A549 (cell line): ENCODE data around the gene MYEOV. TPM values are rescaled to one million over a fixed set of nuclear protein-coding genes. Genes with fewer than 3 reads are reported as not detected.

Source experiments
- ATAC-seq, 2 experiments: fragments of 200-7000 bp in 1 of 2; fragments of >200 bp in 1 of 2; cut with Nextera tagmentation in 1 of 2; cut with Tn5 transposase in 1 of 2; 3 replicates each; pipeline versions ENCODE4 v1.8.0 to v1.9.1; 2018 to 2020; ENCODE audit warnings: mild to moderate bottlenecking in 1 of 2, moderate library complexity in 1 of 2
- CTCF ChIA-PET: fragments of 300-600 bp; sonication (Branson Sonifier 250); formaldehyde crosslinking; extraction: SDS; loops from one replicate; lab custom pipeline; 2021; ENCODE audit warnings: antibody characterized with exemption, inconsistent platforms; lab: Yijun Ruan, JAX
- POLR2A ChIA-PET: fragments of 350-600 bp; formaldehyde crosslinking; extraction: SDS; loops from one replicate; lab custom pipeline; 2021; ENCODE audit warnings: antibody characterized with exemption, inconsistent platforms; lab: Yijun Ruan, JAX
- DNase-seq, 2 experiments: peaks; one replicate each; pipeline versions ENCODE4 v3.0.0 to v3.0.0-alpha.2; 2011 to 2016; ENCODE audit warnings: low read depth in 1 of 2, low spot score in 1 of 2
- FAIRE-seq: peaks from 2 replicates; lab custom pipeline; 2011; peaks lifted over from hg19 to GRCh38; lab: Jason Lieb, UNC
- H3K27ac ChIP-seq, 2 experiments: fragments of >200 bp; sonication (Bioruptor Twin); formaldehyde crosslinking; 3 replicates each; pipeline ENCODE4 v1.5.1; 2016 to 2017
- H3K4me1 ChIP-seq: fragments of >200 bp; sonication (Bioruptor Twin); formaldehyde crosslinking; 3 replicates; pipeline ENCODE4 v1.6.1; 2016
- H3K4me2 ChIP-seq: fragments of >200 bp; sonication (Bioruptor Twin); formaldehyde crosslinking; 3 replicates; pipeline ENCODE4 v1.6.1; 2016
- H3K4me3 ChIP-seq: fragments of >200 bp; sonication (Bioruptor Twin); formaldehyde crosslinking; 3 replicates; pipeline ENCODE4 v1.5.1; 2016
- H3K9me3 ChIP-seq: fragments of >200 bp; sonication (Bioruptor Twin); formaldehyde crosslinking; 3 replicates; pipeline ENCODE4 v1.6.1; 2016
- ATOH8 ChIP-seq: fragments of 250-450 bp; sonication (Bioruptor Pico); IDR thresholded peaks from 2 replicates; pipeline ENCODE4 v1.5.0; 2020; ENCODE audit warnings: low read depth, mild to moderate bottlenecking, moderate library complexity
- BCL3 ChIP-seq: fragments of >200 bp; sonication (Bioruptor Twin); formaldehyde crosslinking; IDR thresholded peaks from 3 replicates; pipeline ENCODE4 v1.6.1; 2016
- BHLHE40 ChIP-seq: IDR thresholded peaks from 2 replicates; pipeline ENCODE4 v1.6.1; 2012; ENCODE audit warnings: low read depth, low read length, inconsistent platforms
- CBX2 ChIP-seq: fragments of 200-600 bp; sonication (generic); IDR thresholded peaks from 2 replicates; pipeline ENCODE4 v1.6.1; 2016; ENCODE audit warnings: low read depth, mild to moderate bottlenecking, borderline replicate concordance
- CTCF ChIP-seq: fragments of >200 bp; sonication (Bioruptor Twin); formaldehyde crosslinking; IDR thresholded peaks from 3 replicates; pipeline ENCODE4 v1.5.1; 2016
- EHF ChIP-seq: fragments of 250-450 bp; sonication (Bioruptor Pico); IDR thresholded peaks from 2 replicates; pipeline ENCODE4 v1.5.0; 2020; ENCODE audit warnings: mild to moderate bottlenecking
- EHMT2 ChIP-seq: fragments of 200-600 bp; sonication (generic); IDR thresholded peaks from 2 replicates; pipeline ENCODE4 v1.6.1; 2016; ENCODE audit warnings: antibody characterized with exemption, low read depth, mild to moderate bottlenecking, moderate library complexity
- ESRRA ChIP-seq: fragments of 150-350 bp; IDR thresholded peaks from 2 replicates; pipeline ENCODE4 v1.6.1; 2014; ENCODE audit warnings: mild to moderate bottlenecking, low read length, borderline replicate concordance
- FOSB ChIP-seq: fragments of 250-450 bp; sonication (Bioruptor Pico); IDR thresholded peaks from 2 replicates; pipeline ENCODE4 v1.5.0; 2020; ENCODE audit warnings: mild to moderate bottlenecking, moderate library complexity
- HES2 ChIP-seq: fragments of >200 bp; sonication (Bioruptor Twin); formaldehyde crosslinking; IDR thresholded peaks from 2 replicates; pipeline ENCODE4 v1.6.1; 2016
- HOXA7 ChIP-seq: fragments of 250-450 bp; sonication (Bioruptor Pico); IDR thresholded peaks from 2 replicates; pipeline ENCODE4 v1.5.0; 2020; ENCODE audit warnings: mild to moderate bottlenecking, moderate library complexity
- HOXB5 ChIP-seq: fragments of 250-450 bp; sonication (Bioruptor Pico); IDR thresholded peaks from 2 replicates; pipeline ENCODE4 v1.5.0; 2020; ENCODE audit warnings: mild to moderate bottlenecking, moderate library complexity
- KDM5A ChIP-seq: fragments of 200-600 bp; sonication (generic); IDR thresholded peaks from 2 replicates; pipeline ENCODE4 v1.6.1; 2016; ENCODE audit warnings: antibody characterized with exemption, mild to moderate bottlenecking
- MAZ ChIP-seq: fragments of 150-350 bp; IDR thresholded peaks from 2 replicates; pipeline ENCODE4 v1.6.1; 2014; ENCODE audit warnings: antibody characterized with exemption, low read depth, low read length, borderline replicate concordance
- POLR2A ChIP-seq: IDR thresholded peaks from 2 replicates; pipeline ENCODE4 v1.6.1; 2012; ENCODE audit warnings: mild to moderate bottlenecking, low read length
- RAD21 ChIP-seq, 2 experiments: fragments of >200 bp in 1 of 2; sonication (Bioruptor Twin) in 1 of 2; formaldehyde crosslinking in 1 of 2; IDR thresholded peaks in 1 of 2; conservative IDR thresholded peaks in 1 of 2; 2 replicates in 1 of 2; 3 replicates in 1 of 2; pipeline ENCODE4 v1.6.1; 2012 to 2018; ENCODE audit warnings: inconsistent platforms in 1 of 2
- TFCP2L1 ChIP-seq: fragments of 250-450 bp; sonication (Bioruptor Pico); IDR thresholded peaks from 2 replicates; pipeline ENCODE4 v1.5.0; 2021; ENCODE audit warnings: mild to moderate bottlenecking
- ZC3H11A ChIP-seq: fragments of 450-650 bp; IDR thresholded peaks from 2 replicates; pipeline ENCODE4 v1.6.1; 2014; ENCODE audit warnings: antibody characterized with exemption, mild to moderate bottlenecking
- WGBS: methylation state at CpG from one replicate; pipeline ENCODE4 v1.1.6; 2017; ENCODE audit errors: missing lambda C conversion rate; 5-methylcytosine and 5-hydroxymethylcytosine counted together
- polyA plus RNA-seq, 4 experiments: library from polyadenylated mRNA; depleted of rRNA in 3 of 4; stranded (reverse); fragments of >200 nt; fragmentation: RNase III in 1 of 4; extraction: RNeasy Plus Mini Kit Qiagen cat#74134 plus additional on column Dnase treatment in 1 of 4; gene quantifications; 2 replicates in 3 of 4; 3 replicates in 1 of 4; pipeline ENCODE4 v1.2.3, GENCODE V29; 2011 to 2017
- TF ChIP-seq, protein P1 (sequence below): IDR thresholded peaks from 2 replicates; pipeline ENCODE4 v1.6.1; 2012
- TF ChIP-seq, protein P2 (sequence below): fragments of 450-650 bp; IDR thresholded peaks from 2 replicates; pipeline ENCODE4 v1.6.1; 2014; ENCODE audit warnings: antibody characterized with exemption

MYEOV gene
- polyA plus RNA-seq, 2 of the 4 experiments (the other 2 are of a cell fraction), result 92.3 to 102 TPM

DNA sequence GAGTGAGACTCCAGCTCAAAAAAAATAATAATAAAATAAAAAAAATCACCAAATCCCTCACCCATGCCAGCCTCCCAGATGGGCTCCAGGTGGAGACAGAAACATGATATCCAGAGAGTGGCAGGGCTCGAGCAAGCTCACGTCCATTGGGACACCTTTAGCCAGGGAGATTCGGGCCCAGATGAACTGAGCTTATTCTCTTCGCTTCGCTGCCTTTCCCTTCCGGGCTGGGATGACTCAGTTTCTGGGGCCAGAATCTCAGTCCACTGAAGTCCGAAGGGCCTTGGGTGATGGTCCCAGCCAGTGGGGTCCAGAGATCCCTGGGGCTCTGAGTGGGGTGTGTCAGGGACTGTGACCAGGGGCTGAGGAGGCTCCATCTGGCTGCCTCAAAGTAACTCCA lies 23.0 kb upstream of the MYEOV start:
- peaks cover 6% of the 10 kb centered on the region; the same call in 1 of the 3 replicates for H3K4me1 ChIP-seq
- no peaks in the 10 kb centered on the region for H3K9me3 ChIP-seq
- TF ChIP-seq EHMT2 (no peak), HOXB5 (CRISPR knock-in tag) (no peak), KDM5A (no peak), MAZ (no peak), ATOH8 (CRISPR knock-in tag) (no peak), HOXA7 (CRISPR knock-in tag) (no peak), CTCF (no peak), ESRRA (no peak), TFCP2L1 (no peak), FOSB (CRISPR knock-in tag) (no peak), POLR2A (no peak), HES2 (no peak)
- TF ChIP-seq, protein P1, sequence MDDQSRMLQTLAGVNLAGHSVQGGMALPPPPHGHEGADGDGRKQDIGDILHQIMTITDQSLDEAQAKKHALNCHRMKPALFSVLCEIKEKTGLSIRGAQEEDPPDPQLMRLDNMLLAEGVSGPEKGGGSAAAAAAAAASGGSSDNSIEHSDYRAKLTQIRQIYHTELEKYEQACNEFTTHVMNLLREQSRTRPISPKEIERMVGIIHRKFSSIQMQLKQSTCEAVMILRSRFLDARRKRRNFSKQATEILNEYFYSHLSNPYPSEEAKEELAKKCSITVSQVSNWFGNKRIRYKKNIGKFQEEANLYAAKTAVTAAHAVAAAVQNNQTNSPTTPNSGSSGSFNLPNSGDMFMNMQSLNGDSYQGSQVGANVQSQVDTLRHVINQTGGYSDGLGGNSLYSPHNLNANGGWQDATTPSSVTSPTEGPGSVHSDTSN, result no peak
- CTCF ChIA-PET, result interaction anchor here (0.9 to 1.1 kb wide), 4 partner anchors 11 to 139 kb away, joined by 3 read pairs; no protein-coding TSS in a partner anchor
- DNase-seq (no peak), FAIRE-seq (no peak), ATAC-seq (peak in 1 of 2 experiments; percentile 37; a peak in 2 of 6 replicates)
- no peak overlapping the region for H3K4me2 ChIP-seq
- POLR2A ChIA-PET, result no interaction called here
- H3K27ac ChIP-seq, result no peak overlapping the region
- 82% methylated on average over 7 of the region's 7 CpGs for WGBS
- no peak overlapping the region for H3K4me3 ChIP-seq

DNA sequence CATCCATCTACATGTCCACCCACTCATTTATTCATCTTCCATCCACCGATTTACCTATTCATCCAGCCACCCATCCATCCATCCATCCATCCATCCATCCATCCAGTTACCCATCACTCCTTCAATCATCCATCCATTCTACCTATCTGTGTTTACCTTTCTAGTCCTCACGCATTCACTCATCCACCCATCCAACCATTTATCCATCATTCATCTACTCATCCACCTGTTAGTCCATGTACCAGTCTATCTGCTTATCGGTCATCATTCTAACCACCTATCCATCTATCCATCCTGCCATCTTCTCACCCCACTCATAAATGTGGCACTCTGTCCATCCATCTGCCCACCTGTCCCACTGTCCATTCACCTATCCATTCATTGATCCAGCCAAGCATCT lies 21.9 kb upstream of the MYEOV start:
- peaks cover 6% of the 10 kb centered on the region; the same call in 1 of the 3 replicates for H3K4me1 ChIP-seq
- H3K9me3 ChIP-seq, result no peaks in the 10 kb centered on the region
- CTCF ChIA-PET, result interaction anchor here (1.1 to 1.9 kb wide), 2 partner anchors 10 to 372 kb away, joined by 3 to 6 read pairs; no protein-coding TSS in a partner anchor
- ATAC-seq (no peak), FAIRE-seq (no peak), DNase-seq (no peak)
- WGBS, result 79% methylated on average over 3 of the region's 3 CpGs
- H3K4me3 ChIP-seq, result no peak overlapping the region
- no peak overlapping the region for H3K27ac ChIP-seq
- no peak overlapping the region for H3K4me2 ChIP-seq
- TF ChIP-seq BHLHE40, result no peak
- no peak for TF ChIP-seq RAD21 (conservative IDR thresholded peaks at IDR 0.05 in 1 of 2, IDR thresholded peaks at IDR 0.05 in 1 of 2)
- no peak for TF ChIP-seq ZC3H11A
- no peak for TF ChIP-seq KDM5A
- no peak for TF ChIP-seq CBX2
- TF ChIP-seq EHF, result no peak
- no peak for TF ChIP-seq TFCP2L1
- TF ChIP-seq ATOH8 (CRISPR knock-in tag), result no peak
- TF ChIP-seq CTCF, result no peak
- TF ChIP-seq, protein P2, sequence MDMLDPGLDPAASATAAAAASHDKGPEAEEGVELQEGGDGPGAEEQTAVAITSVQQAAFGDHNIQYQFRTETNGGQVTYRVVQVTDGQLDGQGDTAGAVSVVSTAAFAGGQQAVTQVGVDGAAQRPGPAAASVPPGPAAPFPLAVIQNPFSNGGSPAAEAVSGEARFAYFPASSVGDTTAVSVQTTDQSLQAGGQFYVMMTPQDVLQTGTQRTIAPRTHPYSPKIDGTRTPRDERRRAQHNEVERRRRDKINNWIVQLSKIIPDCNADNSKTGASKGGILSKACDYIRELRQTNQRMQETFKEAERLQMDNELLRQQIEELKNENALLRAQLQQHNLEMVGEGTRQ, result no peak
- TF ChIP-seq BCL3, result no peak
- POLR2A ChIA-PET, result no interaction called here
